K562 (cell line): ENCODE data around the gene MCCC2. TPM values are rescaled to one million over a fixed set of nuclear protein-coding genes. Genes with fewer than 3 reads are reported as not detected.

ENCODE experiments used
- ATAC-seq: fragments of 200-7000 bp; cut with Tn5 transposase; 3 replicates; pipeline ENCODE4 v1.9.1; 2020; ENCODE audit warnings: moderate library complexity
- BruUV-seq: library from RNA; stranded (reverse); fragments of 400-500 nt; replicated peaks from 2 replicates; lab custom pipeline; 2021; lab: Mats Ljungman, UMichigan
- CTCF ChIA-PET: fragments of 300-600 bp; formaldehyde crosslinking; extraction: SDS; loops from one replicate; lab custom pipeline; 2021; ENCODE audit warnings: low intra/inter-chr PET ratio; lab: Yijun Ruan, JAX
- POLR2A ChIA-PET: fragments of 300-600, 350-650 bp; sonication (Branson Sonifier 250); formaldehyde crosslinking; extraction: SDS; loops from one replicate; lab custom pipeline; 2021; ENCODE audit warnings: antibody characterized with exemption, inconsistent platforms; lab: Yijun Ruan, JAX
- DNase-seq, 4 experiments: peaks; one replicate each; pipeline versions ENCODE4 v3.0.0 to v3.0.0-alpha.2; 2011 to 2018; ENCODE audit warnings: low spot score in 3 of 4, mixed read lengths in 3 of 4; ENCODE audit errors: extremely low read depth in 1 of 4
- FAIRE-seq: peaks from 2 replicates; lab custom pipeline; 2011; peaks lifted over from hg19 to GRCh38; lab: Jason Lieb, UNC
- H2AFZ ChIP-seq: 2 replicates; pipeline ENCODE4 v1.6.0; 2011; ENCODE audit warnings: low read depth, low read length, control low read depth, inconsistent platforms
- H3K27ac ChIP-seq: fragments of 200-600 bp; 3 replicates; pipeline ENCODE4 v1.8.0; 2011; ENCODE audit warnings: low read depth, mild to moderate bottlenecking, control low read depth, inconsistent platforms, low read length, moderate library complexity, mixed read lengths; ENCODE audit errors: extremely low read depth
- H3K27me3 ChIP-seq, 2 experiments: fragments of 300-600 bp in 1 of 2; 2 replicates in 1 of 2; 3 replicates in 1 of 2; pipeline versions ENCODE4 v1.6.0 to v1.8.0; 2011; ENCODE audit warnings: inconsistent platforms in 2 of 2, low read length in 2 of 2, mild to moderate bottlenecking in 1 of 2, mixed read lengths in 1 of 2, moderate library complexity in 1 of 2; ENCODE audit not compliant: control insufficient read depth in 2 of 2, insufficient read depth in 2 of 2
- H3K36me3 ChIP-seq: fragments of 300-600 bp; 3 replicates; pipeline ENCODE4 v1.8.0; 2011; ENCODE audit warnings: mild to moderate bottlenecking, low read length, inconsistent platforms; ENCODE audit not compliant: control insufficient read depth, insufficient read depth
- H3K4me1 ChIP-seq, 2 experiments: fragments of 200-600 bp in 1 of 2; replicated peaks in 1 of 2; 2 replicates in 1 of 2; 3 replicates in 1 of 2; pipeline versions ENCODE4 v1.5.1 to v1.8.0; 2011; ENCODE audit warnings: inconsistent platforms in 2 of 2, low read length in 2 of 2, mild to moderate bottlenecking in 1 of 2, mixed read lengths in 1 of 2, moderate library complexity in 1 of 2; ENCODE audit not compliant: control insufficient read depth in 2 of 2, insufficient read depth in 2 of 2
- H3K4me2 ChIP-seq: 2 replicates; pipeline ENCODE4 v1.6.1; 2011; ENCODE audit warnings: low read length, control low read depth, inconsistent platforms, mixed read lengths; ENCODE audit not compliant: insufficient read depth
- H3K4me3 ChIP-seq: fragments of 200-600 bp; sonication (generic), shearing (Covaris generic); 2 replicates; pipeline ENCODE4 v1.5.1; 2016; ENCODE audit warnings: control low read depth, inconsistent platforms
- H3K79me2 ChIP-seq: fragments of 200-600 bp; 3 replicates; pipeline ENCODE4 v1.8.0; 2011; ENCODE audit warnings: low read length, inconsistent platforms; ENCODE audit not compliant: control insufficient read depth, insufficient read depth
- H3K9ac ChIP-seq, 2 experiments: 2 replicates each; pipeline versions ENCODE4 v1.6.0 to v1.6.1; 2011; ENCODE audit warnings: low read depth in 2 of 2, low read length in 2 of 2, control low read depth in 1 of 2, inconsistent platforms in 1 of 2, mild to moderate bottlenecking in 1 of 2, mixed read lengths in 1 of 2; ENCODE audit not compliant: insufficient read depth in 1 of 2
- H3K9me1 ChIP-seq: one replicate; pipeline ENCODE4 v1.6.0; 2011; ENCODE audit warnings: inconsistent platforms, mild to moderate bottlenecking, low read length, moderate library complexity; ENCODE audit not compliant: control insufficient read depth, insufficient read depth
- H3K9me3 ChIP-seq: replicated peaks from 2 replicates; pipeline ENCODE4 v1.5.1; 2011; ENCODE audit warnings: low read depth, low read length, inconsistent platforms; ENCODE audit not compliant: control insufficient read depth, insufficient read depth
- H4K20me1 ChIP-seq: replicated peaks from 2 replicates; pipeline ENCODE4 v1.6.1; 2011; ENCODE audit warnings: low read length, inconsistent platforms, mixed read lengths; ENCODE audit not compliant: control insufficient read depth, insufficient read depth
- GABPA ChIP-seq: fragments of 200-800 bp; sonication (Bioruptor generic); conservative IDR thresholded peaks from 2 replicates; pipeline ENCODE4 v1.6.1; 2016; ENCODE audit warnings: low read depth, missing genetic modification characterization, missing compliant biosample characterization
- KAT2B ChIP-seq: IDR thresholded peaks from one replicate; pipeline ENCODE4 v1.6.1; 2012; ENCODE audit warnings: low read depth, mild to moderate bottlenecking, control low read depth, inconsistent platforms, low read length, moderate library complexity
- RUNX1 ChIP-seq: sonication (generic); IDR thresholded peaks from 2 replicates; pipeline ENCODE4 v1.6.1; 2016; ENCODE audit warnings: antibody characterized with exemption, low read depth
- ZNF253 ChIP-seq: fragments of 250-450 bp; sonication (Bioruptor Pico); conservative IDR thresholded peaks from 2 replicates; pipeline ENCODE4 v1.6.1; 2021; ENCODE audit warnings: mild to moderate bottlenecking
- ZNF3 ChIP-seq: fragments of 250-450 bp; sonication (Bioruptor Pico); IDR thresholded peaks from 2 replicates; pipeline ENCODE4 v1.5.0; 2021; ENCODE audit warnings: mild to moderate bottlenecking, moderate library complexity
- WGBS: fragments of 100-300 bp; shearing (Covaris generic); methylation state at CpG from one replicate; pipeline ENCODE4 v1.1.6; 2016; ENCODE audit warnings: low coverage, mixed read lengths; ENCODE audit not compliant: insufficient coverage; ENCODE audit errors: missing lambda C conversion rate; 5-methylcytosine and 5-hydroxymethylcytosine counted together
- in situ Hi-C: fragments of 300-500 bp; cut with MboI; formaldehyde crosslinking; loops from 4 replicates; pipeline ENCODE4 v1.15.0; 2018; ENCODE audit warnings: inconsistent platforms, mixed read lengths
- intact Hi-C: fragments of 100-400 bp; cut with micrococcal nuclease; formaldehyde crosslinking; loops from 2 replicates; pipeline ENCODE4 v1.14.2; 2022
- polyA plus RNA-seq, 8 experiments: library from polyadenylated mRNA; depleted of rRNA in 4 of 8; stranded (reverse) in 5 of 8; unstranded in 3 of 8; fragments of >200 nt; fragmentation: Nextera tagmentation in 2 of 8; fragmentation: Illumina TruSeq in 1 of 8; extraction: Ambion mirVana in 2 of 8; extraction: Trizol in 1 of 8; gene quantifications; 2 replicates each; pipeline versions ENCODE4 v1.2.1 to v1.2.3, GENCODE V29; 2011 to 2014; ENCODE audit warnings: inconsistent platforms in 1 of 8, missing spikeins in 1 of 8
- total RNA-seq, 7 experiments: library from RNA; depleted of rRNA in 6 of 7; stranded (reverse); fragments of >200 nt in 6 of 7; fragmentation: Illumina TruSeq in 2 of 7; extraction: Trizol in 2 of 7; gene quantifications; 2 replicates each; pipeline versions ENCODE4 v1.2.1 to v1.2.3, GENCODE V29; 2011 to 2021; ENCODE audit warnings: low replicate concordance in 1 of 7
- TF ChIP-seq, protein P1 (sequence below), 2 experiments: IDR thresholded peaks; 2 replicates each; pipeline ENCODE4 v1.6.1; 2011; ENCODE audit warnings: borderline replicate concordance in 1 of 2, control low read depth in 1 of 2, low read depth in 1 of 2, low read length in 1 of 2, mild to moderate bottlenecking in 1 of 2, mixed read lengths in 1 of 2, moderate library complexity in 1 of 2; ENCODE audit not compliant: insufficient read depth in 1 of 2, insufficient read length in 1 of 2, poor library complexity in 1 of 2, severe bottlenecking in 1 of 2; ENCODE audit errors: extremely low read depth in 1 of 2
- TF ChIP-seq, protein P2 (sequence below): fragments of 250-450 bp; sonication (Bioruptor Pico); IDR thresholded peaks from 2 replicates; pipeline ENCODE4 v1.4.0; 2020; ENCODE audit warnings: borderline replicate concordance
- TF ChIP-seq, protein P3 (sequence below): sonication (generic); formaldehyde crosslinking; IDR thresholded peaks from 2 replicates; pipeline ENCODE4 v1.8.0; 2023; ENCODE audit warnings: missing genetic modification reagents, mild to moderate bottlenecking, borderline replicate concordance
- TF ChIP-seq, protein P4 (sequence below): fragments of 450-650 bp; IDR thresholded peaks from 2 replicates; pipeline ENCODE4 v1.6.1; 2014; ENCODE audit warnings: low read depth, mild to moderate bottlenecking, moderate library complexity, borderline replicate concordance
- TF ChIP-seq, protein P5 (sequence below): fragments of 450-650 bp; IDR thresholded peaks from 2 replicates; pipeline ENCODE4 v1.6.1; 2016; ENCODE audit warnings: antibody characterized with exemption

Gene MCCC2
- total and polyA plus RNA-seq, 9 of the 15 experiments (the other 6 are each of a cell fraction or from before 2014, with no cell fraction given) = 17.1 to 77.9 (median 52.5) TPM

DNA sequence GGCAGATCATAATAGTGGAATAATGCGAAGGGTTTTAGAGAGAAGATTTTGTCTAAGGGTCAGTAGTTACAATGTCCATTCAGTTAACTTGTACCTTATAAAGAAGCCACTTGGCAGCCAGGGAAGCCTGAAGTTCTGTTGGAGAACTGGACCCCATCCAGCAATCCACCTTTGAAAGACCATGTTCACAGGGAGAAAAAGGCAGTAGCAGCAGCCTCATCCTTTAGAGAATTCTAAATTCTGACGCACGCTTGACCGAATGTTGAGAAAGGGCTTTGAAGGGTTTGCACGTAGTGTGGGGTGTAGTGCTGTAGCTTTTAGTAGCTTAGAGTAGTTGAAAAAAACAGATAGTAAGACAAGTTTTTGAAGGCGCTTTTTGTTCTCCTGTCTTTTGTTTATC is 42.8 kb downstream of the MCCC2 start:
- in situ Hi-C loops = no loop called here
- H3K27me3 ChIP-seq = no peaks in the 10 kb centered on the region
- peaks cover 36% of the 10 kb centered on the region; the same call in 2 of the 3 replicates for H3K36me3 ChIP-seq
- 92% methylated on average over 6 of the region's 6 CpGs for WGBS
- ChIA-PET POLR2A (interaction anchor here (0.8 kb wide), 1 partner anchor 12 kb away, joined by 3 read pairs; no protein-coding TSS in a partner anchor), CTCF (no interaction called here)
- no peaks in the 10 kb centered on the region for H3K4me1 ChIP-seq
- H4K20me1 ChIP-seq = no peaks in the 10 kb centered on the region
- H3K9me1 ChIP-seq = no peaks in the 10 kb centered on the region
- no peak overlapping the region for H3K4me3 ChIP-seq
- no peak overlapping the region for H2AFZ ChIP-seq
- no peak overlapping the region for H3K9ac ChIP-seq
- ATAC-seq (no peak), FAIRE-seq (no peak), DNase-seq (no peak)
- no peaks in the 10 kb centered on the region for H3K9me3 ChIP-seq
- no TSS peak for BruUV-seq
- intact Hi-C loops = no loop called here
- H3K27ac ChIP-seq = no peak overlapping the region
- no peak overlapping the region for H3K4me2 ChIP-seq
- H3K79me2 ChIP-seq = no peaks in the 10 kb centered on the region
- TF ChIP-seq KAT2B = no peak
- TF ChIP-seq RUNX1 = no peak
- TF ChIP-seq, protein P1, sequence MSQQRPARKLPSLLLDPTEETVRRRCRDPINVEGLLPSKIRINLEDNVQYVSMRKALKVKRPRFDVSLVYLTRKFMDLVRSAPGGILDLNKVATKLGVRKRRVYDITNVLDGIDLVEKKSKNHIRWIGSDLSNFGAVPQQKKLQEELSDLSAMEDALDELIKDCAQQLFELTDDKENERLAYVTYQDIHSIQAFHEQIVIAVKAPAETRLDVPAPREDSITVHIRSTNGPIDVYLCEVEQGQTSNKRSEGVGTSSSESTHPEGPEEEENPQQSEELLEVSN (IDR thresholded peaks at IDR 0.05; ENCODE audit: borderline replicate concordance in 1 of 2, extremely low read depth in 1 of 2, insufficient read depth in 1 of 2, insufficient read length in 1 of 2, low read depth in 1 of 2, low read length in 1 of 2, poor library complexity in 1 of 2, severe bottlenecking in 1 of 2) = no peak
- TF ChIP-seq, protein P2, sequence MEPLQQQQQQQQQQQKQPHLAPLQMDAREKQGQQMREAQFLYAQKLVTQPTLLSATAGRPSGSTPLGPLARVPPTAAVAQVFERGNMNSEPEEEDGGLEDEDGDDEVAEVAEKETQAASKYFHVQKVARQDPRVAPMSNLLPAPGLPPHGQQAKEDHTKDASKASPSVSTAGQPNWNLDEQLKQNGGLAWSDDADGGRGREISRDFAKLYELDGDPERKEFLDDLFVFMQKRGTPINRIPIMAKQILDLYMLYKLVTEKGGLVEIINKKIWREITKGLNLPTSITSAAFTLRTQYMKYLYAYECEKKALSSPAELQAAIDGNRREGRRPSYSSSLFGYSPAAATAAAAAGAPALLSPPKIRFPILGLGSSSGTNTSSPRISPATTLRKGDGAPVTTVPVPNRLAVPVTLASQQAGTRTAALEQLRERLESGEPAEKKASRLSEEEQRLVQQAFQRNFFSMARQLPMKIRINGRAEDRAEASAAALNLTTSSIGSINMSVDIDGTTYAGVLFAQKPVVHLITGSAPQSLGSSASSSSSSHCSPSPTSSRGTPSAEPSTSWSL (CRISPR knock-in tag) = no peak
- TF ChIP-seq ZNF3 (CRISPR knock-in tag) = no peak
- TF ChIP-seq, protein P3, sequence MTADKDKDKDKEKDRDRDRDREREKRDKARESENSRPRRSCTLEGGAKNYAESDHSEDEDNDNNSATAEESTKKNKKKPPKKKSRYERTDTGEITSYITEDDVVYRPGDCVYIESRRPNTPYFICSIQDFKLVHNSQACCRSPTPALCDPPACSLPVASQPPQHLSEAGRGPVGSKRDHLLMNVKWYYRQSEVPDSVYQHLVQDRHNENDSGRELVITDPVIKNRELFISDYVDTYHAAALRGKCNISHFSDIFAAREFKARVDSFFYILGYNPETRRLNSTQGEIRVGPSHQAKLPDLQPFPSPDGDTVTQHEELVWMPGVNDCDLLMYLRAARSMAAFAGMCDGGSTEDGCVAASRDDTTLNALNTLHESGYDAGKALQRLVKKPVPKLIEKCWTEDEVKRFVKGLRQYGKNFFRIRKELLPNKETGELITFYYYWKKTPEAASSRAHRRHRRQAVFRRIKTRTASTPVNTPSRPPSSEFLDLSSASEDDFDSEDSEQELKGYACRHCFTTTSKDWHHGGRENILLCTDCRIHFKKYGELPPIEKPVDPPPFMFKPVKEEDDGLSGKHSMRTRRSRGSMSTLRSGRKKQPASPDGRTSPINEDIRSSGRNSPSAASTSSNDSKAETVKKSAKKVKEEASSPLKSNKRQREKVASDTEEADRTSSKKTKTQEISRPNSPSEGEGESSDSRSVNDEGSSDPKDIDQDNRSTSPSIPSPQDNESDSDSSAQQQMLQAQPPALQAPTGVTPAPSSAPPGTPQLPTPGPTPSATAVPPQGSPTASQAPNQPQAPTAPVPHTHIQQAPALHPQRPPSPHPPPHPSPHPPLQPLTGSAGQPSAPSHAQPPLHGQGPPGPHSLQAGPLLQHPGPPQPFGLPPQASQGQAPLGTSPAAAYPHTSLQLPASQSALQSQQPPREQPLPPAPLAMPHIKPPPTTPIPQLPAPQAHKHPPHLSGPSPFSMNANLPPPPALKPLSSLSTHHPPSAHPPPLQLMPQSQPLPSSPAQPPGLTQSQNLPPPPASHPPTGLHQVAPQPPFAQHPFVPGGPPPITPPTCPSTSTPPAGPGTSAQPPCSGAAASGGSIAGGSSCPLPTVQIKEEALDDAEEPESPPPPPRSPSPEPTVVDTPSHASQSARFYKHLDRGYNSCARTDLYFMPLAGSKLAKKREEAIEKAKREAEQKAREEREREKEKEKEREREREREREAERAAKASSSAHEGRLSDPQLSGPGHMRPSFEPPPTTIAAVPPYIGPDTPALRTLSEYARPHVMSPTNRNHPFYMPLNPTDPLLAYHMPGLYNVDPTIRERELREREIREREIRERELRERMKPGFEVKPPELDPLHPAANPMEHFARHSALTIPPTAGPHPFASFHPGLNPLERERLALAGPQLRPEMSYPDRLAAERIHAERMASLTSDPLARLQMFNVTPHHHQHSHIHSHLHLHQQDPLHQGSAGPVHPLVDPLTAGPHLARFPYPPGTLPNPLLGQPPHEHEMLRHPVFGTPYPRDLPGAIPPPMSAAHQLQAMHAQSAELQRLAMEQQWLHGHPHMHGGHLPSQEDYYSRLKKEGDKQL (CRISPR knock-in tag) = no peak
- no peak for TF ChIP-seq GABPA (tag)
- TF ChIP-seq, protein P4, sequence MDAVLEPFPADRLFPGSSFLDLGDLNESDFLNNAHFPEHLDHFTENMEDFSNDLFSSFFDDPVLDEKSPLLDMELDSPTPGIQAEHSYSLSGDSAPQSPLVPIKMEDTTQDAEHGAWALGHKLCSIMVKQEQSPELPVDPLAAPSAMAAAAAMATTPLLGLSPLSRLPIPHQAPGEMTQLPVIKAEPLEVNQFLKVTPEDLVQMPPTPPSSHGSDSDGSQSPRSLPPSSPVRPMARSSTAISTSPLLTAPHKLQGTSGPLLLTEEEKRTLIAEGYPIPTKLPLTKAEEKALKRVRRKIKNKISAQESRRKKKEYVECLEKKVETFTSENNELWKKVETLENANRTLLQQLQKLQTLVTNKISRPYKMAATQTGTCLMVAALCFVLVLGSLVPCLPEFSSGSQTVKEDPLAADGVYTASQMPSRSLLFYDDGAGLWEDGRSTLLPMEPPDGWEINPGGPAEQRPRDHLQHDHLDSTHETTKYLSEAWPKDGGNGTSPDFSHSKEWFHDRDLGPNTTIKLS = no peak
- TF ChIP-seq, protein P5, sequence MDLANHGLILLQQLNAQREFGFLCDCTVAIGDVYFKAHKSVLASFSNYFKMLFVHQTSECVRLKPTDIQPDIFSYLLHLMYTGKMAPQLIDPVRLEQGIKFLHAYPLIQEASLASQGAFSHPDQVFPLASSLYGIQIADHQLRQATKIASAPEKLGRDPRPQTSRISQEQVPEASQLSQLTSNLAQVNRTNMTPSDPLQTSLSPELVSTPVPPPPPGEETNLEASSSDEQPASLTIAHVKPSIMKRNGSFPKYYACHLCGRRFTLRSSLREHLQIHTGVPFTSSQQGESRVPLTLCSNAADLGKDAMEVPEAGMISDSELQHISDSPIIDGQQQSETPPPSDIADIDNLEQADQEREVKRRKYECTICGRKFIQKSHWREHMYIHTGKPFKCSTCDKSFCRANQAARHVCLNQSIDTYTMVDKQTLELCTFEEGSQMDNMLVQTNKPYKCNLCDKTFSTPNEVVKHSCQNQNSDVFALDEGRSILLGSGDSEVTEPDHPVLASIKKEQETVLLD = no peak
- no peak for TF ChIP-seq ZNF253 (CRISPR knock-in tag)
